Stimulated activated naive CD4-positive, alpha-beta T cell (primary cell): ENCODE data around the gene CPB2.

Source experiments
- DNase-seq, 6 experiments: peaks; one replicate each; lab custom pipeline; 2025; lab: John Stamatoyannopoulos, UW

CPB2 gene

GRCh38 chr13:46097663-46098062 lies 7.2 kb downstream of the CPB2 start:
- DNase-seq = no peak

- no peak for DNase-seq
Measured at GRCh38 chr13:46097015-46097414, 7.8 kb downstream of the CPB2 start.

GRCh38 chr13:46094478-46094877 lies 10.4 kb downstream of the CPB2 start:
- no peak for DNase-seq

- no peak for DNase-seq
Measured at GRCh38 chr13:46088821-46089562, 15.8 kb downstream of the CPB2 start.

GRCh38 chr13:46087481-46087880 lies 17.4 kb downstream of the CPB2 start:
- no peak for DNase-seq

GRCh38 chr13:46086985-46087384 lies 17.8 kb downstream of the CPB2 start:
- DNase-seq = no peak

GRCh38 chr13:46086421-46086922 lies 18.4 kb downstream of the CPB2 start:
- DNase-seq = no peak

GRCh38 chr13:46085737-46086136 lies 19.1 kb downstream of the CPB2 start:
- no peak for DNase-seq

- DNase-seq = no peak
Measured at GRCh38 chr13:46082324-46082723, 22.5 kb downstream of the CPB2 start.

- DNase-seq = no peak
Measured at GRCh38 chr13:46079770-46080169, 25.1 kb downstream of the CPB2 start.

- DNase-seq = no peak
Measured at GRCh38 chr13:46077265-46077664, 27.6 kb downstream of the CPB2 start.

GRCh38 chr13:46076827-46077226 lies 28.0 kb downstream of the CPB2 start:
- DNase-seq = no peak

GRCh38 chr13:46075811-46076210 lies 29.0 kb downstream of the CPB2 start:
- no peak for DNase-seq

GRCh38 chr13:46071590-46072249 lies 33.1 kb downstream of the CPB2 start:
- DNase-seq = no peak

GRCh38 chr13:46063292-46063691 lies 41.5 kb downstream of the CPB2 start:
- DNase-seq = no peak

- DNase-seq = no peak
Measured at GRCh38 chr13:46062185-46062584, 42.6 kb downstream of the CPB2 start.

- DNase-seq = no peak
Measured at GRCh38 chr13:46059405-46059804, 45.4 kb downstream of the CPB2 start.

GRCh38 chr13:46058268-46058667 lies 46.6 kb downstream of the CPB2 start:
- DNase-seq = no peak

GRCh38 chr13:46057256-46058015 lies 47.4 kb downstream of the CPB2 start:
- DNase-seq = no peak

- DNase-seq = no peak
Measured at GRCh38 chr13:46053162-46054012, 51.4 kb downstream of the CPB2 start.

GRCh38 chr13:46052319-46053161 lies 52.3 kb downstream of the CPB2 start, which contains the start of gene ZC3H13:
Gene ZC3H13, minus strand, starts transcription at chr13:46052746. Its CDS starts 7,239 bp downstream, at chr13:46045507.
- peak; percentile 79 to 93 (median 91) for DNase-seq
